GM23338 (cell line): ENCODE results near the gene PRSS27.

Experiments used
- CREB1 ChIP-seq: fragments of 250-450 bp; sonication (Bioruptor Pico); IDR thresholded peaks from 2 replicates; pipeline ENCODE4 v1.5.0; 2020; ENCODE audit warnings: low read depth, mild to moderate bottlenecking, moderate library complexity
- CTCF ChIP-seq, 2 experiments: fragments of 200-600 bp in 1 of 2; sonication (generic) in 1 of 2; conservative IDR thresholded peaks; 2 replicates each; pipeline versions ENCODE4 v1.5.1 to v1.6.1; 2016 to 2017; ENCODE audit warnings: antibody characterized with exemption in 2 of 2, low read depth in 2 of 2, mild to moderate bottlenecking in 2 of 2, moderate library complexity in 1 of 2
- ETS1 ChIP-seq: IDR thresholded peaks from 2 replicates; pipeline ENCODE4 v1.6.1; 2016; ENCODE audit warnings: antibody characterized with exemption
- EZH2 ChIP-seq: fragments of 200-600 bp; sonication (generic); IDR thresholded peaks from one replicate; pipeline ENCODE4 v1.8.0; 2017; ENCODE audit warnings: antibody characterized with exemption, mild to moderate bottlenecking, low read depth; ENCODE audit not compliant: unreplicated experiment
- EZH2phosphoT487 ChIP-seq: fragments of 200-600 bp; sonication (generic); IDR thresholded peaks from one replicate; pipeline ENCODE4 v1.8.1; 2018; ENCODE audit warnings: antibody characterized with exemption; ENCODE audit not compliant: unreplicated experiment
- JUNB ChIP-seq: IDR thresholded peaks from one replicate; pipeline ENCODE4 v1.6.1; 2016; ENCODE audit warnings: antibody characterized with exemption; ENCODE audit not compliant: unreplicated experiment
- NANOG ChIP-seq: IDR thresholded peaks from 2 replicates; pipeline ENCODE4 v1.6.1; 2016; ENCODE audit warnings: antibody characterized with exemption, borderline replicate concordance
- POLR2AphosphoS5 ChIP-seq: IDR thresholded peaks from 2 replicates; pipeline ENCODE4 v1.6.1; 2016; ENCODE audit warnings: antibody characterized with exemption, low read depth
- REST ChIP-seq: IDR thresholded peaks from one replicate; pipeline ENCODE4 v1.6.1; 2018; ENCODE audit warnings: antibody characterized with exemption; ENCODE audit not compliant: unreplicated experiment
- STAT1 ChIP-seq: IDR thresholded peaks from one replicate; pipeline ENCODE4 v1.6.1; 2016; ENCODE audit warnings: antibody characterized with exemption; ENCODE audit not compliant: unreplicated experiment
- ZNF114 ChIP-seq: fragments of 250-450 bp; sonication (Bioruptor Pico); IDR thresholded peaks from 2 replicates; pipeline ENCODE4 v1.5.0; 2020; ENCODE audit warnings: mild to moderate bottlenecking, moderate library complexity
- ZNF331 ChIP-seq: fragments of 250-450 bp; sonication (Bioruptor Pico); IDR thresholded peaks from 2 replicates; pipeline ENCODE4 v1.5.0; 2020; ENCODE audit warnings: low read depth, mild to moderate bottlenecking, moderate library complexity
- ZNF462 ChIP-seq: fragments of 250-450 bp; sonication (Bioruptor Pico); IDR thresholded peaks from 2 replicates; pipeline ENCODE4 v1.5.0; 2020; ENCODE audit warnings: mild to moderate bottlenecking, moderate library complexity

- TF ChIP-seq ETS1 (no peak), CTCF (conservative IDR thresholded peaks at IDR 0.05; ENCODE audit: low read depth in 2 of 2) (0 out of 4 replicates have a peak, but pooled peaks of 1 of the 2 experiments have one; percentile 10), STAT1 (no peak), EZH2phosphoT487 (no peak), EZH2 (no peak), REST (no peak), POLR2AphosphoS5 (no peak), CREB1 (no peak), JUNB (no peak), ZNF462 (CRISPR knock-in tag) (peak; percentile 59; the same call in 1 of the 2 replicates), ZNF114 (no peak), NANOG (no peak), ZNF331 (CRISPR knock-in tag) (no peak)
Measured at GRCh38 chr16:2764718-2765117, 44.7 kb upstream of the PRSS27 start.
